ENCODE measurements around the gene KCNJ3. TPM values are rescaled to one million over a fixed set of nuclear protein-coding genes. Genes with fewer than 3 reads are reported as not detected.
A peak's percentile ranks its signal among the peaks of the same experiment; 100 is the strongest.

KCNJ3 gene, protein sequence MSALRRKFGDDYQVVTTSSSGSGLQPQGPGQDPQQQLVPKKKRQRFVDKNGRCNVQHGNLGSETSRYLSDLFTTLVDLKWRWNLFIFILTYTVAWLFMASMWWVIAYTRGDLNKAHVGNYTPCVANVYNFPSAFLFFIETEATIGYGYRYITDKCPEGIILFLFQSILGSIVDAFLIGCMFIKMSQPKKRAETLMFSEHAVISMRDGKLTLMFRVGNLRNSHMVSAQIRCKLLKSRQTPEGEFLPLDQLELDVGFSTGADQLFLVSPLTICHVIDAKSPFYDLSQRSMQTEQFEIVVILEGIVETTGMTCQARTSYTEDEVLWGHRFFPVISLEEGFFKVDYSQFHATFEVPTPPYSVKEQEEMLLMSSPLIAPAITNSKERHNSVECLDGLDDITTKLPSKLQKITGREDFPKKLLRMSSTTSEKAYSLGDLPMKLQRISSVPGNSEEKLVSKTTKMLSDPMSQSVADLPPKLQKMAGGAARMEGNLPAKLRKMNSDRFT
- total RNA-seq (2021; ENCODE audit: unreplicated experiment) = 0.21 TPM
- 0.06 TPM for polyA plus RNA-seq (2012; ENCODE audit: insufficient read length)
- Bru-seq, nascent RNA = percentile 23 among the genes with signal in this experiment
- BruChase-seq, experiment 1, labeled RNA remaining after a 2-hour chase = percentile 20 among the genes with signal in this experiment
- BruChase-seq, experiment 2, labeled RNA remaining after a 6-hour chase = percentile 14 among the genes with signal in this experiment
- long read RNA-seq = 0 reads

GRCh38 chr2:154698296-154698720 lies at the start of gene KCNJ3:
KCNJ3 (plus strand) TSS chr2:154698695; CDS start chr2:154698776, 81 bp downstream.
- peak within 1 kb of the TSS; percentile 31 to 46 for H3K4me3 ChIP-seq (ENCODE audit: low read depth in 2 of 2, low read length in 2 of 2)
- no peak within 1 kb of the TSS for H3K27ac ChIP-seq (ENCODE audit: low read length)
- H3K27me3 ChIP-seq (ENCODE audit: control insufficient read depth, insufficient read depth, low read length) = 0 out of 2 replicates have a peak, but pooled peaks cover 4% of the 10 kb centered on the region
- intact Hi-C loops (cut with micrococcal nuclease; ENCODE audit: unreplicated experiment) (no loop called here), in situ Hi-C loops (cut with HindIII; ENCODE audit: low pct_unique_long_range_greater_than_20kb, low sequenced_read_pairs) (no loop called here)
- TF ChIP-seq REST (IDR thresholded peaks at IDR 0.05; ENCODE audit: insufficient read depth in 1 of 2, low read depth in 2 of 2, low read length in 1 of 2) (no peak), SIN3A (IDR thresholded peaks at IDR 0.05; ENCODE audit: borderline replicate concordance, insufficient read depth, low read depth, low read length) (no peak), POLR2AphosphoS5 (IDR thresholded peaks at IDR 0.05; ENCODE audit: low read depth, low read length) (no peak), TCF7L2 (IDR thresholded peaks at IDR 0.05; ENCODE audit: low read depth, low read length) (no peak)
- TF ChIP-seq, protein P1, sequence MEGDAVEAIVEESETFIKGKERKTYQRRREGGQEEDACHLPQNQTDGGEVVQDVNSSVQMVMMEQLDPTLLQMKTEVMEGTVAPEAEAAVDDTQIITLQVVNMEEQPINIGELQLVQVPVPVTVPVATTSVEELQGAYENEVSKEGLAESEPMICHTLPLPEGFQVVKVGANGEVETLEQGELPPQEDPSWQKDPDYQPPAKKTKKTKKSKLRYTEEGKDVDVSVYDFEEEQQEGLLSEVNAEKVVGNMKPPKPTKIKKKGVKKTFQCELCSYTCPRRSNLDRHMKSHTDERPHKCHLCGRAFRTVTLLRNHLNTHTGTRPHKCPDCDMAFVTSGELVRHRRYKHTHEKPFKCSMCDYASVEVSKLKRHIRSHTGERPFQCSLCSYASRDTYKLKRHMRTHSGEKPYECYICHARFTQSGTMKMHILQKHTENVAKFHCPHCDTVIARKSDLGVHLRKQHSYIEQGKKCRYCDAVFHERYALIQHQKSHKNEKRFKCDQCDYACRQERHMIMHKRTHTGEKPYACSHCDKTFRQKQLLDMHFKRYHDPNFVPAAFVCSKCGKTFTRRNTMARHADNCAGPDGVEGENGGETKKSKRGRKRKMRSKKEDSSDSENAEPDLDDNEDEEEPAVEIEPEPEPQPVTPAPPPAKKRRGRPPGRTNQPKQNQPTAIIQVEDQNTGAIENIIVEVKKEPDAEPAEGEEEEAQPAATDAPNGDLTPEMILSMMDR (IDR thresholded peaks at IDR 0.05) = no peak
- CTCF ChIA-PET = no interaction called here
- no peaks in the 10 kb centered on the region for H3K9me3 ChIP-seq (ENCODE audit: control insufficient read depth, insufficient read depth, low read depth, low read length)
- DNase-seq (ENCODE audit: low read depth, low spot score) = no peak
- H3K4me1 ChIP-seq (ENCODE audit: control insufficient read depth, insufficient read depth, low read length) = no peaks in the 10 kb centered on the region
- BruUV-seq (replicated peaks) = no TSS peak
- POLR2A ChIA-PET = no interaction called here
- ATAC-seq = no peak
- no peaks in the 10 kb centered on the region for H3K36me3 ChIP-seq (ENCODE audit: control insufficient read depth, insufficient read depth, low read length)

- ATAC-seq (no peak), DNase-seq (ENCODE audit: low read depth, low spot score) (no peak)
- Histone ChIP-seq H3K4me3 (ENCODE audit: low read depth in 2 of 2, low read length in 2 of 2) (no peak overlapping the region), H3K4me1 (ENCODE audit: control insufficient read depth, insufficient read depth, low read length) (no peaks in the 10 kb centered on the region), H3K27me3 (ENCODE audit: control insufficient read depth, insufficient read depth, low read length) (no peaks in the 10 kb centered on the region), H3K27ac (ENCODE audit: low read length) (no peak overlapping the region), H3K9me3 (ENCODE audit: control insufficient read depth, insufficient read depth, low read depth, low read length) (no peaks in the 10 kb centered on the region), H3K36me3 (ENCODE audit: control insufficient read depth, insufficient read depth, low read length) (no peaks in the 10 kb centered on the region)
- TF ChIP-seq, protein P1 (IDR thresholded peaks at IDR 0.05) = no peak
- no peak for TF ChIP-seq REST (IDR thresholded peaks at IDR 0.05; ENCODE audit: insufficient read depth in 1 of 2, low read depth in 2 of 2, low read length in 1 of 2)
- TF ChIP-seq POLR2AphosphoS5 (IDR thresholded peaks at IDR 0.05; ENCODE audit: low read depth, low read length) = no peak
- no peak for TF ChIP-seq SIN3A (IDR thresholded peaks at IDR 0.05; ENCODE audit: borderline replicate concordance, insufficient read depth, low read depth, low read length)
- POLR2A ChIA-PET = no interaction called here
- intact Hi-C loops (cut with micrococcal nuclease; ENCODE audit: unreplicated experiment) = no loop called here
- BruUV-seq (replicated peaks) = no TSS peak
- in situ Hi-C loops (cut with HindIII; ENCODE audit: low pct_unique_long_range_greater_than_20kb, low sequenced_read_pairs) = no loop called here
- CTCF ChIA-PET = no interaction called here
These were observed 43.0 kb upstream of the KCNJ3 start for GRCh38 chr2:154655499-154655898.
